Measurements from ENCODE around the gene STARD13. TPM values are rescaled to one million over a fixed set of nuclear protein-coding genes. Genes with fewer than 3 reads are reported as not detected.

STARD13 gene
- total RNA-seq, 1 experiment from 2014 or later, result 4.1 TPM

DNA sequence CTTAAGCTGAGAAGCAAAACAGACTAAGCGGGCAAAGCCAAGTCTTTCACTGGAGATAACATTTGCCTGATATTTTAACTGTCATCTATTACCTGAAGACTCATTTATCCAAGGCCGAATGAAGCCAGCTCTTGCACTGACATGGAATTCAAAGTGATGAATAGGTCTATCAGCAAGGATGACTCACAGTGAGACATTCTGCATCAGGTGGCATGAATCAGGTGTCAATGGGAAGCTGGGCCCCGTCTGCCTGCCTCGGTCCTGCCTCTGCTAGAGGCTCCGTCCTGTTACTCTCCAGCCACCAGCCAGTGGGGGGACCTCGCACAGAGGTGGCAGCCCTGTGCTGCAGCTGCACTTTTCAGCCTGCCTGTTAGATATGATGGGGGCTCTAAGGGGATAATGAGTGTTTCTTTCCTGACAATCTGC is 23.5 kb downstream of the STARD13 start:
- DNase-seq (ENCODE audit: low read depth, low spot score), result peak; percentile 66
- POLR2A ChIA-PET, result no interaction called here
- no peak overlapping the region for H3K27ac ChIP-seq (ENCODE audit: low read depth, low read length)

More for the DNA sequence above, 23.5 kb downstream of the STARD13 start:
- H3K79me2 ChIP-seq (ENCODE audit: insufficient read depth, low read length), result no peaks in the 10 kb centered on the region
- H3K36me3 ChIP-seq (ENCODE audit: control insufficient read depth in 1 of 2, insufficient read depth in 2 of 2, low read length in 2 of 2), result no peaks in the 10 kb centered on the region
- H3K4me2 ChIP-seq (ENCODE audit: low read length), result peak overlapping the region; percentile 61
- intact Hi-C loops (cut with micrococcal nuclease), result no loop called here
- ChIA-PET CTCF (no interaction called here), RAD21 (ENCODE audit: low non-redundant PET in 1 of 2, low total read pairs in 2 of 2, uncharacterized antibody in 2 of 2, unreplicated experiment in 2 of 2) (no interaction called here)
- no peaks in the 10 kb centered on the region for H3K9me2 ChIP-seq (ENCODE audit: insufficient read depth)
- H3K27me3 ChIP-seq (ENCODE audit: insufficient read depth, low read length), result no peaks in the 10 kb centered on the region
- no peak overlapping the region for H3K9ac ChIP-seq (ENCODE audit: low read length)
- BruUV-seq (replicated peaks), result no TSS peak
- peak; percentile 98 for ATAC-seq
- no peak overlapping the region for H2AFZ ChIP-seq (ENCODE audit: low read depth, low read length, poor library complexity, severe bottlenecking)
- H3K4me1 ChIP-seq (ENCODE audit: control insufficient read depth in 1 of 2, insufficient read depth in 2 of 2, low read length in 2 of 2), result peaks cover 32 to 34% of the 10 kb centered on the region in 2 experiments; a peak in 3 of 4 replicates
- H3K4me3 ChIP-seq (replicated peaks in 1 of 2; ENCODE audit: low read depth in 1 of 2, low read length in 2 of 2), result no peak overlapping the region
- H4K20me1 ChIP-seq (ENCODE audit: insufficient read depth), result no peaks in the 10 kb centered on the region
- TF ChIP-seq ZNF274 (IDR thresholded peaks at IDR 0.05; ENCODE audit: low read depth, low read length), result no peak
- TF ChIP-seq CBX3 (IDR thresholded peaks at IDR 0.05; ENCODE audit: low read depth), result peak; percentile 71; the same call in 1 of the 2 replicates
- TF ChIP-seq, protein P1, sequence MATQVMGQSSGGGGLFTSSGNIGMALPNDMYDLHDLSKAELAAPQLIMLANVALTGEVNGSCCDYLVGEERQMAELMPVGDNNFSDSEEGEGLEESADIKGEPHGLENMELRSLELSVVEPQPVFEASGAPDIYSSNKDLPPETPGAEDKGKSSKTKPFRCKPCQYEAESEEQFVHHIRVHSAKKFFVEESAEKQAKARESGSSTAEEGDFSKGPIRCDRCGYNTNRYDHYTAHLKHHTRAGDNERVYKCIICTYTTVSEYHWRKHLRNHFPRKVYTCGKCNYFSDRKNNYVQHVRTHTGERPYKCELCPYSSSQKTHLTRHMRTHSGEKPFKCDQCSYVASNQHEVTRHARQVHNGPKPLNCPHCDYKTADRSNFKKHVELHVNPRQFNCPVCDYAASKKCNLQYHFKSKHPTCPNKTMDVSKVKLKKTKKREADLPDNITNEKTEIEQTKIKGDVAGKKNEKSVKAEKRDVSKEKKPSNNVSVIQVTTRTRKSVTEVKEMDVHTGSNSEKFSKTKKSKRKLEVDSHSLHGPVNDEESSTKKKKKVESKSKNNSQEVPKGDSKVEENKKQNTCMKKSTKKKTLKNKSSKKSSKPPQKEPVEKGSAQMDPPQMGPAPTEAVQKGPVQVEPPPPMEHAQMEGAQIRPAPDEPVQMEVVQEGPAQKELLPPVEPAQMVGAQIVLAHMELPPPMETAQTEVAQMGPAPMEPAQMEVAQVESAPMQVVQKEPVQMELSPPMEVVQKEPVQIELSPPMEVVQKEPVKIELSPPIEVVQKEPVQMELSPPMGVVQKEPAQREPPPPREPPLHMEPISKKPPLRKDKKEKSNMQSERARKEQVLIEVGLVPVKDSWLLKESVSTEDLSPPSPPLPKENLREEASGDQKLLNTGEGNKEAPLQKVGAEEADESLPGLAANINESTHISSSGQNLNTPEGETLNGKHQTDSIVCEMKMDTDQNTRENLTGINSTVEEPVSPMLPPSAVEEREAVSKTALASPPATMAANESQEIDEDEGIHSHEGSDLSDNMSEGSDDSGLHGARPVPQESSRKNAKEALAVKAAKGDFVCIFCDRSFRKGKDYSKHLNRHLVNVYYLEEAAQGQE (IDR thresholded peaks at IDR 0.05; ENCODE audit: low read depth), result no peak
- TF ChIP-seq SRF (IDR thresholded peaks at IDR 0.05; ENCODE audit: low read depth), result 0 out of 2 replicates have a peak, but pooled peaks have one; percentile 32
- no peak for TF ChIP-seq POLR2A (IDR thresholded peaks at IDR 0.05; ENCODE audit: borderline replicate concordance, extremely low read depth, insufficient read depth, insufficient read length)
- TF ChIP-seq SIN3A (IDR thresholded peaks at IDR 0.05; ENCODE audit: low read depth), result peak; percentile 68
- peak; percentile 22; the same call in 1 of the 2 replicates for TF ChIP-seq RAD21 (IDR thresholded peaks at IDR 0.05; ENCODE audit: low read depth)
- TF ChIP-seq MAX (IDR thresholded peaks at IDR 0.05), result peak; percentile 59
- TF ChIP-seq ELF1 (IDR thresholded peaks at IDR 0.05; ENCODE audit: borderline replicate concordance, low read depth), result no peak
- TF ChIP-seq JUND (IDR thresholded peaks at IDR 0.05), result peak; percentile 77
- TF ChIP-seq EZH2 (IDR thresholded peaks at IDR 0.05), result no peak
- no peak for TF ChIP-seq YY1 (IDR thresholded peaks at IDR 0.05; ENCODE audit: extremely low read depth, insufficient replicate concordance, low read depth, low read length)
- TF ChIP-seq, protein P2, sequence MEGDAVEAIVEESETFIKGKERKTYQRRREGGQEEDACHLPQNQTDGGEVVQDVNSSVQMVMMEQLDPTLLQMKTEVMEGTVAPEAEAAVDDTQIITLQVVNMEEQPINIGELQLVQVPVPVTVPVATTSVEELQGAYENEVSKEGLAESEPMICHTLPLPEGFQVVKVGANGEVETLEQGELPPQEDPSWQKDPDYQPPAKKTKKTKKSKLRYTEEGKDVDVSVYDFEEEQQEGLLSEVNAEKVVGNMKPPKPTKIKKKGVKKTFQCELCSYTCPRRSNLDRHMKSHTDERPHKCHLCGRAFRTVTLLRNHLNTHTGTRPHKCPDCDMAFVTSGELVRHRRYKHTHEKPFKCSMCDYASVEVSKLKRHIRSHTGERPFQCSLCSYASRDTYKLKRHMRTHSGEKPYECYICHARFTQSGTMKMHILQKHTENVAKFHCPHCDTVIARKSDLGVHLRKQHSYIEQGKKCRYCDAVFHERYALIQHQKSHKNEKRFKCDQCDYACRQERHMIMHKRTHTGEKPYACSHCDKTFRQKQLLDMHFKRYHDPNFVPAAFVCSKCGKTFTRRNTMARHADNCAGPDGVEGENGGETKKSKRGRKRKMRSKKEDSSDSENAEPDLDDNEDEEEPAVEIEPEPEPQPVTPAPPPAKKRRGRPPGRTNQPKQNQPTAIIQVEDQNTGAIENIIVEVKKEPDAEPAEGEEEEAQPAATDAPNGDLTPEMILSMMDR (IDR thresholded peaks at IDR 0.05 in 2 of 3, conservative IDR thresholded peaks at IDR 0.05 in 1 of 3; ENCODE audit: borderline replicate concordance in 1 of 3, insufficient read depth in 1 of 3, low read depth in 2 of 3, low read length in 2 of 3), result no peak
- TF ChIP-seq, protein P3, sequence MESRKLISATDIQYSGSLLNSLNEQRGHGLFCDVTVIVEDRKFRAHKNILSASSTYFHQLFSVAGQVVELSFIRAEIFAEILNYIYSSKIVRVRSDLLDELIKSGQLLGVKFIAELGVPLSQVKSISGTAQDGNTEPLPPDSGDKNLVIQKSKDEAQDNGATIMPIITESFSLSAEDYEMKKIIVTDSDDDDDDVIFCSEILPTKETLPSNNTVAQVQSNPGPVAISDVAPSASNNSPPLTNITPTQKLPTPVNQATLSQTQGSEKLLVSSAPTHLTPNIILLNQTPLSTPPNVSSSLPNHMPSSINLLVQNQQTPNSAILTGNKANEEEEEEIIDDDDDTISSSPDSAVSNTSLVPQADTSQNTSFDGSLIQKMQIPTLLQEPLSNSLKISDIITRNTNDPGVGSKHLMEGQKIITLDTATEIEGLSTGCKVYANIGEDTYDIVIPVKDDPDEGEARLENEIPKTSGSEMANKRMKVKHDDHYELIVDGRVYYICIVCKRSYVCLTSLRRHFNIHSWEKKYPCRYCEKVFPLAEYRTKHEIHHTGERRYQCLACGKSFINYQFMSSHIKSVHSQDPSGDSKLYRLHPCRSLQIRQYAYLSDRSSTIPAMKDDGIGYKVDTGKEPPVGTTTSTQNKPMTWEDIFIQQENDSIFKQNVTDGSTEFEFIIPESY (IDR thresholded peaks at IDR 0.05; ENCODE audit: extremely low read depth, insufficient replicate concordance, low read length), result no peak
- TF ChIP-seq TCF7L2 (IDR thresholded peaks at IDR 0.05; ENCODE audit: borderline replicate concordance, extremely low read depth, insufficient read depth, insufficient read length), result no peak
- TF ChIP-seq FOSL1 (IDR thresholded peaks at IDR 0.05; ENCODE audit: low read depth), result peak; percentile 87
- TF ChIP-seq EZH2phosphoT487 (IDR thresholded peaks at IDR 0.05; ENCODE audit: borderline replicate concordance), result no peak
- peak; percentile 51 for TF ChIP-seq SP1 (IDR thresholded peaks at IDR 0.05; ENCODE audit: low read depth)
- TF ChIP-seq, protein P4, sequence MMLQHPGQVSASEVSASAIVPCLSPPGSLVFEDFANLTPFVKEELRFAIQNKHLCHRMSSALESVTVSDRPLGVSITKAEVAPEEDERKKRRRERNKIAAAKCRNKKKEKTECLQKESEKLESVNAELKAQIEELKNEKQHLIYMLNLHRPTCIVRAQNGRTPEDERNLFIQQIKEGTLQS (IDR thresholded peaks at IDR 0.05), result no peak
- no peak for TF ChIP-seq CEBPB (IDR thresholded peaks at IDR 0.05; ENCODE audit: low read depth)
- TF ChIP-seq EGR1 (IDR thresholded peaks at IDR 0.05; ENCODE audit: low read depth), result no peak
- no peaks in the 10 kb centered on the region for H3K9me3 ChIP-seq (ENCODE audit: control insufficient read depth in 1 of 2, insufficient read depth in 1 of 2, low read depth in 1 of 2, low read length in 2 of 2)
